ENCODE data around the gene CDH23. TPM values are rescaled to one million over a fixed set of nuclear protein-coding genes. Genes with fewer than 3 reads are reported as not detected.

CDH23 gene
- total RNA-seq, 4 donors from 2014 or later = 2.9 to 16.1 (median 5.9) TPM

- Histone ChIP-seq H3K4me1 (peaks cover 2 to 22% (median 9%) of the 10 kb centered on the region in 4 donors), H3K9me3 (no peaks in the 10 kb centered on the region), H3K27me3 (no peaks in the 10 kb centered on the region), H3K27ac (no peak overlapping the region), H3K36me3 (no peaks in the 10 kb centered on the region), H3K4me3 (no peak overlapping the region)
- 86 to 87% methylated on average over 3 to 8 of the region's 8 CpGs for WGBS, 2 donors (ENCODE audit: low coverage in 1 of 2)
- intact Hi-C loops (cut with DNase I; ENCODE audit: low total_unique reads) = no loop called here
- in situ Hi-C loops (cut with MboI; ENCODE audit: low pct_ligation_motif_present in 1 of 4, low pct_unique_long_range_greater_than_20kb in 1 of 4, low sequenced_read_pairs in 3 of 4) = no loop called here
- TF ChIP-seq POLR2A (IDR thresholded peaks at IDR 0.05) (no peak), POLR2AphosphoS5 (IDR thresholded peaks at IDR 0.05) (no peak), CTCF (IDR thresholded peaks at IDR 0.05) (no peak), EP300 (IDR thresholded peaks at IDR 0.05; ENCODE audit: low read depth) (no peak)
- no peak for DNase-seq
Observed at GRCh38 chr10:71618598-71618997, 221.9 kb downstream of the CDH23 start.

GRCh38 chr10:71620642-71621041, 223.9 kb downstream of the CDH23 start:
- no peak overlapping the region for H3K4me3 ChIP-seq
- 88% methylated on average over 7 of the region's 7 CpGs; no CpG with 5 or more reads in 1 of the 2 donors for WGBS, 2 donors (ENCODE audit: low coverage in 1 of 2)
- H3K27me3 ChIP-seq = no peaks in the 10 kb centered on the region
- H3K36me3 ChIP-seq = no peaks in the 10 kb centered on the region
- in situ Hi-C loops (cut with MboI; ENCODE audit: low pct_ligation_motif_present in 1 of 4, low pct_unique_long_range_greater_than_20kb in 1 of 4, low sequenced_read_pairs in 3 of 4) = no loop called here
- H3K27ac ChIP-seq = peak overlapping the region in 1 of 4 donors; percentile 2
- TF ChIP-seq POLR2A (IDR thresholded peaks at IDR 0.05) = no peak
- TF ChIP-seq EP300 (IDR thresholded peaks at IDR 0.05; ENCODE audit: low read depth) = no peak
- TF ChIP-seq CTCF (IDR thresholded peaks at IDR 0.05) = no peak
- no peak for TF ChIP-seq POLR2AphosphoS5 (IDR thresholded peaks at IDR 0.05)
- intact Hi-C loops (cut with DNase I; ENCODE audit: low total_unique reads) = no loop called here
- no peak for DNase-seq
- peaks cover 0 to 10% (median 4%) of the 10 kb centered on the region in 4 donors for H3K4me1 ChIP-seq
- no peaks in the 10 kb centered on the region for H3K9me3 ChIP-seq

- Histone ChIP-seq H3K27ac (peak overlapping the region in 1 of 4 donors; percentile 23), H3K36me3 (no peaks in the 10 kb centered on the region), H3K4me1 (peaks cover 0 to 10% (median 4%) of the 10 kb centered on the region in 4 donors), H3K4me3 (no peak overlapping the region), H3K9me3 (no peaks in the 10 kb centered on the region), H3K27me3 (no peaks in the 10 kb centered on the region)
- DNase-seq = no peak
- TF ChIP-seq EP300 (IDR thresholded peaks at IDR 0.05; ENCODE audit: low read depth) = no peak
- in situ Hi-C loops (cut with MboI; ENCODE audit: low pct_ligation_motif_present in 1 of 4, low pct_unique_long_range_greater_than_20kb in 1 of 4, low sequenced_read_pairs in 3 of 4) = no loop called here
- 50 to 59% methylated on average over 1 to 12 of the region's 12 CpGs for WGBS, 2 donors (ENCODE audit: low coverage in 1 of 2)
- intact Hi-C loops (cut with DNase I; ENCODE audit: low total_unique reads) = no loop called here
Observed at GRCh38 chr10:71621231-71622153, 224.8 kb downstream of the CDH23 start.

GRCh38 chr10:71622154-71622526, 225.4 kb downstream of the CDH23 start:
- no peaks in the 10 kb centered on the region for H3K27me3 ChIP-seq
- H3K36me3 ChIP-seq = no peaks in the 10 kb centered on the region
- peaks cover 0 to 10% (median 4%) of the 10 kb centered on the region in 4 donors for H3K4me1 ChIP-seq
- no peak overlapping the region for H3K4me3 ChIP-seq
- WGBS, 2 donors (ENCODE audit: low coverage in 1 of 2) = 74% methylated on average over 10 of the region's 10 CpGs; no CpG with 5 or more reads in 1 of the 2 donors
- no peaks in the 10 kb centered on the region for H3K9me3 ChIP-seq
- intact Hi-C loops (cut with DNase I; ENCODE audit: low total_unique reads) = no loop called here
- no peak for DNase-seq
- TF ChIP-seq EP300 (IDR thresholded peaks at IDR 0.05; ENCODE audit: low read depth) (no peak), POLR2A (IDR thresholded peaks at IDR 0.05) (no peak), CTCF (IDR thresholded peaks at IDR 0.05) (no peak), POLR2AphosphoS5 (IDR thresholded peaks at IDR 0.05) (no peak)
- in situ Hi-C loops (cut with MboI; ENCODE audit: low pct_ligation_motif_present in 1 of 4, low pct_unique_long_range_greater_than_20kb in 1 of 4, low sequenced_read_pairs in 3 of 4) = no loop called here
- no peak overlapping the region for H3K27ac ChIP-seq

All from transverse colon (tissue), 4 donors.